H4 (cell line): ENCODE data around the gene ZNF775. TPM values are rescaled to one million over a fixed set of nuclear protein-coding genes. Genes with fewer than 3 reads are reported as not detected.

Source experiments
- DNase-seq: peaks from one replicate; pipeline ENCODE4 v3.0.0-alpha.2; 2015; ENCODE audit warnings: low spot score
- total RNA-seq: library from RNA; depleted of rRNA; stranded (reverse); fragments of >200 nt; shearing (Covaris generic); gene quantifications from 2 replicates; pipeline ENCODE4 v1.2.3, GENCODE V29; 2014

ZNF775 gene
- total RNA-seq, 1 experiment from 2014 or later: 0.56 TPM

GRCh38 chr7:150368884-150369747 is 10.0 kb upstream of the ZNF775 start:
- peak; percentile 58 for DNase-seq

GRCh38 chr7:150369748-150370501 is 9.2 kb upstream of the ZNF775 start:
- no peak for DNase-seq

- no peak for DNase-seq
Measured at GRCh38 chr7:150370612-150371071, 8.5 kb upstream of the ZNF775 start.

GRCh38 chr7:150371131-150371995 is 7.8 kb upstream of the ZNF775 start:
- no peak for DNase-seq

GRCh38 chr7:150371996-150372270 is 7.2 kb upstream of the ZNF775 start:
- DNase-seq: no peak

GRCh38 chr7:150372271-150373048 is 6.7 kb upstream of the ZNF775 start:
- no peak for DNase-seq

- no peak for DNase-seq
Measured at GRCh38 chr7:150373049-150373801, 5.9 kb upstream of the ZNF775 start.

- DNase-seq: no peak
Measured at GRCh38 chr7:150374026-150374425, 5.1 kb upstream of the ZNF775 start.

- no peak for DNase-seq
Measured at GRCh38 chr7:150374472-150374871, 4.7 kb upstream of the ZNF775 start.

GRCh38 chr7:150375662-150376521 is 3.2 kb upstream of the ZNF775 start:
- DNase-seq: no peak

GRCh38 chr7:150376560-150376959 is 2.6 kb upstream of the ZNF775 start:
- DNase-seq: no peak

GRCh38 chr7:150377196-150377595 is 1.9 kb upstream of the ZNF775 start:
- no peak for DNase-seq

- DNase-seq: no peak
Measured at GRCh38 chr7:150377635-150378034, 1.5 kb upstream of the ZNF775 start.

GRCh38 chr7:150378115-150378852 is 846 bp upstream of the ZNF775 start:
- DNase-seq: peak; percentile 87

- no peak for DNase-seq
Measured at GRCh38 chr7:150379441-150380379, 580 bp downstream of the ZNF775 start.

- no peak for DNase-seq
Measured at GRCh38 chr7:150380463-150380862, 1.3 kb downstream of the ZNF775 start.

- DNase-seq: no peak
Measured at GRCh38 chr7:150381096-150381495, 2.0 kb downstream of the ZNF775 start.

- no peak for DNase-seq
Measured at GRCh38 chr7:150381785-150382122, 2.6 kb downstream of the ZNF775 start.
